GM19025 (cell line): ENCODE results near the gene PIMREG.

Experiments used
- ATAC-seq: cut with Tn5 transposase; IDR thresholded peaks from one replicate; pipeline ENCODE4 v1.9.1; 2021; ENCODE audit warnings: mild to moderate bottlenecking, low read depth, moderate library complexity; ENCODE audit not compliant: unreplicated experiment

PIMREG gene, protein sequence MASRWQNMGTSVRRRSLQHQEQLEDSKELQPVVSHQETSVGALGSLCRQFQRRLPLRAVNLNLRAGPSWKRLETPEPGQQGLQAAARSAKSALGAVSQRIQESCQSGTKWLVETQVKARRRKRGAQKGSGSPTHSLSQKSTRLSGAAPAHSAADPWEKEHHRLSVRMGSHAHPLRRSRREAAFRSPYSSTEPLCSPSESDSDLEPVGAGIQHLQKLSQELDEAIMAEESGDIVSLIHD

DNA sequence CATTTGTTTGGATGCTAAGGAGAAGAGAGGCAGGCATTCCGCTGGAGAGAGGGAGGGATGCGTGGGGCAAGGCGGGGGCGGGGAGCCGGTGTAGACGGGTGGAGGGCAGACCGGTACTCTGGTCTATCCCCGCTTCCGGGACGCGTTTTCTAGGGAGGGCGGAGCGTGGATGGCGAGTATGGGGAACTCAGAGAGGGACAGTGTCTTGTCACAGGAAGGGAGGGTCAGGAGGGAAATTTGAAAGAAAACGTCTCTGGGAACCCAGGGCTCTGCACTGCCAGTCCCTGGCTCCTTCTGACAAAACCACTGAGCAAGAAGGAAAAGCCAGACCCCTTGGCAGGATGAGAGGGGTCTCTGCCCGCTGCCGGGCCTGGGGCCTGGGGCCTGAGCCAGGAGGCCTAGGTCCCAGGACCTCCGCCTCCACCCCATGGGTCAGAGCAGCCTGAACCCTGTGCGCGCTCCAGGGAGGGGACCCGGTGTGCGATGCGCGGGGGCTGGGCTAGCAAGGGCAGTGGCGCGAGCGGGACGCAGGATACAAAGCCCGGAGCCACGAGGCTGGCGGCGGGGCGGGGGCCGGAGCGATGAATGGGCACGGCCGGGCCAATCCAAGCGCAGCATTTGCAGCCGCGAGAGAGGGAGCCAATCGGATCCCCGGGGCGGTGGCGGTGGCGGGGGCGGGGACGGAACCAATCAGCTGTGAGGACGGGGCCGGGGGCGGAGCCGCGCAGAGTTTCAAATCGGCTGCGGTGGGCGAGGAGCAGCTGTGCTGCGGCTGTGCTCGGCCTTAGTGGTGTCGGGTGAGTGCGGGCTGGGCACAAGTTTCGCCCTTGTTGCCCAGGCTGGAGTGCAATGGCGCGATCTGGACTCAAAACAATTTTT lies at the start of gene PIMREG:
Gene PIMREG (plus strand): TSS at position 764 of the 879 bp plus-strand sequence. CDS start 656 bp downstream, outside the sequence.
- ATAC-seq = peak; percentile 82

DNA sequence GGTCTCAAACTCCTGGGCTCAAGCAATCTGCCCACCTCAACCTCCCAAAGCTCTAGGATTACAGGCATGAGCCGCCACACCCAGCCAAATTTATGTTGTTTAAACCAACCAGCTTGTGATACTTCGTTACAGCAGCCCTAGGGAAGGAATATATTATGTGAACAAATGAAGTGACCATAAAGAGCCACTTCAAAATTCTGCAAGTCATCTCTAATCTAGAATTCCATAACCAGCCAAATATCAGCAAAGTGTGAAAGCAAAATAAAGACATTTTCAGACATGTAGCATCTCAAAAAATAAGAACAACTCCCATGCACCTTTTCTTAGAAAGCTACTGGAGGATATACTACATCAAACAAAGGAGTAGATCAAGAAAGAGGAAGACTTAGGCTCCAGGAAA lies 45.3 kb upstream of the PIMREG start:
- no peak for ATAC-seq

DNA sequence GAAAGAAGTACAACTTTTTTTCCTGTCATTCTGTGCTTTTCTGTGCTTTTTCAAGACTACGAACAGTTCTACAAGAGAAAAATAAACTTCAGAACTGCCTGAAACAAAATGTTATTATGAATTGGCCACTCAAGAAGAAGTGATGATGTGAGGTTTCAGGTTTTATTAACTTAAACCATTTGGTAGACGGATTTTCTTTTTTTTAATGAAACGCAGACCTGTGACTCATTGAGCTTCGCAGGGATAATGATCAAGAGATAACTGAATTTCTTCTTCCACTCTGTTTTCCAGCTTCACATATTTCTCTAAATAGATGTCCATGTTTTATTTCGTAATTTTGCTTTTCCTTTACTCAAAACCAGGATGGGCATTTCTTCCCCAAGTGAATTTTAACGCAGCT lies 42.0 kb upstream of the PIMREG start:
- no peak for ATAC-seq

DNA sequence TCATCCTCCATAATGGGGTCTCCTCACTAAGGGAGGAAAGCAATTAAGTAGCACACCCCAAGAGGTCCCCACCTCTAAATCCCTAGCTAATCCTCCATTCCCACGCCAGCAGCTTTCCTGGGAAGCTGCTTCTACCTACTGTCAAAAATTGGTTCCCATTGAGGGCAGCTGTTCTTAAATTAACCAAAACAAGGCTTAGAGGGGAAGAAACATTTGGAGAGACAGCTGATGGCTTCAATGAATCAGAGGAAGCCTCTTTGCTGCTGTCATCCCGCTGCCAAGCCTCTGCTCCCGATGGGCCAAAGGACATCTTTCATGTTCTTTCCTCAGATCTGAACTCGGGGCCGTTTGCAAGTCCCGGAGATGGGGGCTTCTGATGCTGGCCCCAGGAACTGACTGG lies 36.0 kb upstream of the PIMREG start:
- ATAC-seq = no peak

DNA sequence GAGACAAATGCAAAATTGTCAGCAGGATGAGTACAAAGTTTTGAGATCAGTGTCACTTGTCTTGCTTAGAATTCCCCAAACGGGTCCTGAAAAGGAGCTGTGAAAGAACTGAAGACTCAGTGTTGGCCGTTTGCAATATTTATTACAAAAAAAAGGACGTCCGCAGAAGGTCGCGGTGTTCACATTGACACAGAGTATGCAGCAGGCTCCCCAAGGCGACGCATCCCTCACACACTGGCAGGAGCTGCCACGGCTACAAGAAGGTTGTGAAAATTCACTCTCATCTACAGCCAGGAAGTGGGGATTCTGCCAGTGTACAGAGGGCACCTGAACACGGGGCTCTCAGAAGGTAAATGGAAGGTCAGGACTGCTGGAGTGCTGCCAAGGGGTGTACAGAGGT lies 35.5 kb upstream of the PIMREG start:
- no peak for ATAC-seq

DNA sequence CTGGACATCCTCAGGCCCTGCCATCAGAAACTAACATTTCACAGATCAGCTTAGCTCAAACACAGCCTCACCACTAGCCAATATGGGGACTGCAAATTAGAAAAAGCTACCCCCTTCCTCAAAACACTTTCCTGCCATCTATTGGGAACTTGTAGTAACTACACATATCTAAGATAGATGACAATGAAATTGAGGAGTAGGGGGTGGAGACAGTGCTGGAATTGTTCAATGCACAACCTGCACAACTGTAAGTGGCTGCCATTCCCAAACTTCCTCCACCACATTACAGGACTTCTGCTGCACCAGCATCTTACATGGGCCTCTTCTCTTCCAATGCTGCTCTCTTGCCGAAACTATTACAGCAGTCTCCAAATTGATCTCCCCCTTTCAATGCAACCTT lies 31.2 kb upstream of the PIMREG start:
- ATAC-seq = no peak

DNA sequence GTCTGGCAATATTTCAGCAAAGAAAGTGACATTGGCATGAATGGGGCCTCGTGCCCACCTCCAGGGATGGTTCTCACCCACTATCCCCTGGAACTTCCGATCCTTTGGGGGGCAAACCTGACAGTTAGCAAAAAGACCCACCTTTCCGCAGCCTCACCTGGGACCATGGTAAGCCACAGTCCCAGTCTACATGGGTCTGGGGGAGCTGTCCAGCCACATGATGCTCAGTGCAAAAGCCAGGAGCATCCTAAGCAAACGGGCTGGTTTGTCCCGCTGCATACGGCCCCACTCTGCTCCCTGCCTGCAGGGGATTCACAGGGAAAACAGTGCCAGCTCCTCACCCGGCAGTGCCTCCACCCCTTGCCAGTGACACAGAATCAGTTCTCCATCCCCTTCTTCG lies 28.6 kb upstream of the PIMREG start:
- no peak for ATAC-seq

DNA sequence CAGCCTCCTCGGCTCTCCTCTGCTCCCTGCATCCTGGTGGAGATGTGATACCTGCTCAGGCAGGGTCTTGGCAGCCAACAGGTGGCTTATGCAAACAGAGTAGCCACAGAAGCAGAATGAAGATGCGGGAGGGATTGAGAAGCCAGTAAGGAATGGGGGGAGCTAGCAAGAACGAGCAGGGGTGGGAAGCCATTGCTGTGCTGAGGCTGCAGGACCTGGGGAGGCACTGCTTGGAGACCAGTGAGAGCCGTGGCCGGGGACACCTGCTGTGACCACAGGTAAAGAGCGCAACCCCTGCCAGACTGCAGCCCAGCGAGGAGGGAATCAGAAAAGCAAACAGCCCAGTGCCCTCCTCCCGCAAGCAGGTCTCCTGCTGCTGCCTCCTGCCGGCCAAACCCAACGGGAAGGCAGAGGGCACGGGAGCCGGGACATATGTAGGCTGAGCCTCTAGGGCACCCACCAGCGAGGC lies 24.0 kb upstream of the PIMREG start:
- no peak for ATAC-seq

DNA sequence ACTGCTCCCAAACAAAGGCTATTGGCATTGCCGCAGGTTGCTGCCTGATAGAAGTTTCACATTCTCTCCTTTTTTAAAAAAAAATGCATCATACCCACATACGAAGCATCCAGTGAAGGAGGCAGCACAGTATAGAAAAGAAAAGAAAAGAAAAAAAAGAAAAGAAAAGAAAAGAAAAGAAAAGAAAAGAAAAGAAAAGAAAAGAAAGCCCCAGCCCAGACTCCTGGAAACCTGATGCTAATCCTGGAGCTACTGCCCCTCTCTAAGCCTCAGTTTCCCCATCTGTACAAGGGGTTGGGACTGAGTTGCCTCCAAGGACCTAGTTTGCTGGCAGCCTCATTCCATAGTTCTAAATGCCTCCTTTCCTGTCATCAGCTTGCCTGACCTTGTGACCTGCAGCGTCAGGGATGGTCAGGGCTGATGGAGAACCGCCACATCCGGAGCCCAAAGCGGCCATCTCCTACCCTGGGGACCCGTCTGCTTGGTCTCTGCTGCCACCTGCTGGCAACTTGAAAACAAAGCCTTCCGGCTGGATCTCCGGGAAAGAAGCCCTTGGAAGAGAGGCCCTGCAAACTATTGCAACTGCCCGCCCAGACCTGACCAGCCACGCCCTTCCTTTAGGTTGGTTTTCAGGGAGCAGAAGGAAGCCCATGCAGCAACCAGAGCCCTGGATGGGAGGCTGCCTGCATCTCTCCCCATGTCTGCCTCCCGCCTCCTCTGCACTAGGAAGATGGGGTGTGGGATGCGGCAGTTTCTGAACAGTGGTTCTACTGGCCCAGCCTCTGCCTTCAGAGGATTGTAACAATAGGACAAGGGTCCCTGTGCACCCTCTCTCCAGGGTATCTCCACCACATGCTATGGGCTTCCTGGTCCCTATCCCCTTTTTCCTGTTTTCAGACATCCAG lies 22.3 kb upstream of the PIMREG start:
- ATAC-seq = no peak

DNA sequence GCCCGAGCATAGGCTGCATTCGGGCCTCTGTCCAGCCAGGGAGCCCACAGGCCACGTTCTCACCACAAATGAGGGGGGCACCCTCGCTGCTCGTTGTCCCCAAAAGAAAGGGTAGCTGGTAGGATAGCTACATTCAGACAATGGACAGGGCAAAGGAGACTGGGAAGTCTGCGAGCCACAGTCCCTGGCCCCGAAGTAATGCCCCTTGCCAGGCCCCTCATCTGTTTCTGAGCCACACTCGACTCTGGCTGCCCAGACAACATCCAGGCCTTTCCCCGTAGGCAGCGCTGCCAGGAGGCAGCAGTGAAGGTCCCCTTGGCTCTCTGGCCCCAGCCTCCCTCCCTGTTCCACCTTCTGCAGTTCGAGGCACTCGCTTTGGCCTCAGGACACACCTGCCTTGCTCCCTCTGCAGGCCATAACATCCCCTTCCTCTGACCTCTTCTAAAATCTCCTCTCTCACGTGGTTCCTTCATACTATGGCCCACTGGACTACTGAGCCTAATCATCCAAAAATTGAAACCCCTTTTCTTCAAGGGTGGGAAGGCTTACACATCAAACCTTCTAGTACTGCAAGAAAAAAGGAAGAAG lies 21.5 kb upstream of the PIMREG start:
- no peak for ATAC-seq

DNA sequence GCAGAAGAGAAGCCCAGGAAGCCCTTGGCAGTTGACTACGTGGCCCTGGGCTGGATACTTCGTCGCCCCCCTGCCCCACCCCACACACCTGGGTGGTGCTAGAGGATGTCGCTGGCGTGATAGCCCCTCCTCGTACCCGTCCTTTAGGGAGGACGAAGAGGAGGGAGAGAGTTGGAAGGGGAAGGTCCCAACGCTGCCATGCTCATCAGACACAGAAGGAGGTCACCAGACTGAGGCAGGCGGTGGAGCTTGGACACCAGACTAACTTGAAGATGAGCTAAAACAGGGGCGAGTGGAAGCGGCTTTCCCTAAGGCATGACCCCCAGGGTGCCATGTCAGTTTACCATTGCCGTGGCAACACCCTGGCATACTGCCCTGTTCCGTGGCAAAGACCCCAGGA lies 20.3 kb upstream of the PIMREG start:
- no peak for ATAC-seq

DNA sequence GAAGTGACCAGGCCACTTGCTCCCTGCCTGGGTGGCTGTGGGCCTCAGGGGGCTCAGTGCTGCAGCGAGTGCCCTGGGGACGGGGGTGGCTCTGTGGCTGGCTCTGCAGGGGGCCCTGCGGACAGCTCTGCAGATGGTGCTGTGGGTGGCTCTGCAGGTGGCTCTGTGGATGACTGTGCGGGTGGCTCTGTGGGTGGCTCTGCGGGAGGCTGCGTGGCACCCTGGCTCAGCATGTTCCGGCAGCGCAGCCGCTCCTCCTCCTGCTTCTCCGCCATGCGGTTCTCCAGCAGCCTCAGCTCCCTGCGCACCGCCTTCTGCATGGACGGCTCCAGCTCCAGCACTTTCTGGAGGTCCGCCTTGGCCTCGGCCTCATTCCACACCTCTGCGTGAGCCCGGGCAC lies 18.8 kb upstream of the PIMREG start:
- no peak for ATAC-seq

DNA sequence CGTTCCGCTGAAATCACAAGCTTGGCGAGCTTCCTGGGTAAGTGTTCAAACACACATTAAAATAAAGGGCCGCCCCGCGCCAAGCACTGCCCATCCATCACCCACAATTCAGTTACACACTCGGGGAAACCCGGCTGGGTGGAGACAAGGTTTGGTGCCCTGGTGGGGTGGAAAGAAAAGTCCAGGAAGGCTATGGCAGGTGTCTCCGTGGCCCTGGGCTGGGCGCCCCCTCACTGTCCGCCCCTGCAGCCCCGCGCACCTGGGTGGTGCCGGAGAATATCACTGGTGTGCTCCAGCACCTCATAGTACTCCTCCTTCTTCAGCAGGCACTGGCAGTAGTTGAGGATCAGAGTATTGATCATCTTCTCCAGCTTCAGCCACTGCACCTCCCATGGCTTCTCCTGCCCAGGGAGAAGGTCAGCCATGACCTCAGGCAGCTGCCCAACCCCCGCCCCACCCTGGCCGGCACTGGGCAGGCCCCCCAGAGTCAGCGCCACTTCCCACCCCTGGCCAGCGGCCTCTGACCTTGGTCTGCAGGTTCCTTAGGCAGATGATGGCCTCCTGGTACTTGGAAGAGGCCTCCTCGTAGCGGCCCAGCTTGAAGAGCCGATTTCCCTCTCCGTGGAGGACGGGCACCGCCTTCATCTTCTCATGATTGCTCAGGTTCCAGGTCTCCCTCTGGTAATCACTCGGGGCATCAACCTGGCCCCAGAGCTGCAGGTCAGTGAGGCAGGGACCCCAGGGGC lies 17.7 kb upstream of the PIMREG start:
- no peak for ATAC-seq

DNA sequence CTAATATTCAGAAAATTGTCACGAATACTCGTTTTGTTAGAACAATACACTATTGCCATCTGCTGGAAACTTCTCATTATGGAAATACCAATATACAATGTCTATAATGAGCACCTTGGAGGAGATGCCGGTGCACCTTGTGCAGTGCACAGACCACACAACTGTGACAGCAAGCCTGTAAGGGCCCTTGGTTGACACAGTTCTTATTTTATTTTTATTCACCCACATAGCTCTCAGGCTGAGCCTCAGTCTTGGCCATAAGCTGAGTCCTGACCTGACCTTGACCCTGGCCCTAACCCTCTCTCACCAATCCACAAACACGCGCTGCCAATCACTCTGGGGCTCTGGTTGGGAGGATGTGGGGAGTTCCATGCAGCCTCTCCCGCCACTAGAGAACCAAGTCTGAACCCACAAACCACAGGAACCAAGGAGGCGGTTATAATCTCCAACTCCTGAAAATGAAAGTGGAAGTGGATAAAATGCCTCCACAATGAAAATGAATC lies 16.9 kb upstream of the PIMREG start:
- no peak for ATAC-seq

DNA sequence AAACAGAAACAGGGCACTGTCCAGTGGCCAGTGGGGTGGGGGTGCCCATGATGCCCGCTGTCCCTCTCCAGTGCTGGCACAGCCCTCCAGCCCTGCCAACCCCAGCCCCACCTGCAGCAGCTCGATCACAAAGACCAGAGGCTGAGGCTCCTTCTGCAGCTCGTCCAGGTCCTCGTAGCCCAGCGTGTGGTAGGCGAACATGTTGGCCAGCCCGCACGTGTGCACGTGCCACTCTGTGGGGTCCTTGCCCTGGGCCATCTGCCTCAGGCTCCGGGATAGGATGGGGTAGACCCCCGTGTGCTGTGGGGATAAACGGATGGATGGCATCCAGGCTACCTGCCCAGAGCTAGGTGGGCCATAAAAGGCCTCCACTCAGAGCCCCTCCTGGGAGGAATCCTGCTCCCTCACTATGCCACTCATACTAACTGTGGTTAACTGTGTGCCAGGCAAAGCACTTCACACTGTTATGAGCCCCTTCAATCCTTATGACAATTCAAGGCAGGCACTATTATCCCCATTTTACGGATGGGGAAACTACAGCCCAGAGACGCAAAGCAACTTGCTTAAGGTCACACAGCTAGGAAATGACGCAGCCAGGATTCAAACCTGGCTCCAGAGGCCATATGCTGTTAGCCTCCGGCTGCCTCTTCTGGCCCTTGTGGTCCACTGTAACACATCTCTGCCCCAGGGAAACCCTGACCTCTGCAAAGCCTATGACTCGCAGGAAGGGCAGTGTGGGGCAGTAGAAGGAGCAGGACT lies 15.9 kb upstream of the PIMREG start:
- no peak for ATAC-seq

DNA sequence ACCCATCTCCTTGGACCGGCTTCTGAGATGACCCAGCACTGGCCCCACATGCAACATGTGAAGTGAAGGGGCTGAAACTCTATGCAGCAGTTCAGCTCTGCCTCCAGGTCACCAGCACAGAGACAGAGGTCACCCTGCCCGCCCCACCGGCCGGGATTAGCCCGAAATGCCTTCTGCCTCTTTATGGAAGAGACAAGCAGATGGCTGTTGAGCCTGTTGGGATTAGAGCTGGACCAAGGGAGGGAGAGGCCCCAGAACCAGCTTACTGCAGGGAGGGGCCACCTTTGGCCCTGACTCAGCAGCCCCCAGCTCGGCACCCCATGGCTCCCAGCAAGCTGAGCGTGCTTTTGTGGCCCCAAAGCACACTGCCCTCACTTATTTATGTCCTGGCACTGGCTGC lies 15.0 kb upstream of the PIMREG start:
- ATAC-seq = no peak

DNA sequence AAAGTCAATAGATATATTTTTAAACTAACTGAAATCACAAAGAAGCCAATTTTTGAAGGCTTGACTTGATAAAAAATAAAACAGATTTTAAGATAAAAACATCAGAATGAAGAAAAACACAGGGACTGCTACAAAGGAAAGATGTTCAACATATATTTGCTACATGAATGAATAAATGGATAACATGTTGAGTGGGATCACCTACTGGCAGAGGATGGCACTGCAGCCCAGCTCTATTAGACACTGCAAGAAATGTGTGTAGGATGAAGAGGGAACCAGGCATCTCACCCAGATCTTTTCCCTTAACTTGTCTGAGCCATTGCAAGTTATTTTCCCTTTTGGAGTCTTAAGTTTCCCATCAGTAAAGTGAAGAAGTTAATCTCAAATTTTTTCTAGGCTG lies 13.5 kb upstream of the PIMREG start:
- no peak for ATAC-seq

DNA sequence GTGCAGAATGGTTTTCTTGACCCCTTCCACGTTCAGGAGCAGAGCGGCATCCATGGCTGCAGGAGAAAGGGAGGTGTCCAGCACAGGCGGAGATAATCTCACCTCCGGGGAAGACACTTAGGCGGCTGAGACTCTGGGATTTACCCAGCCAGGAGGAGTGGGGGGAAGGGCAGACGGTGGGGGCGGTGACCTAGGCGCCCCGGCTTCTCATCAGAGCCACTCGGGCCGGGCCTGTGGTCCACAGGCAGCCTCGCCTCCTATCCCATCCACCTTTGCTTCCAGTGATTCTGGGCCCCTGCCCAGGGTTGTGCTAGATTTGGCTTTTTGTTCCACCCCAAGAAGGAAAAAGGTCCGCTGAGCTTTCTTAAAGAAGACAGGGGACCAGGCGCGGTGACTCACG lies 9.2 kb upstream of the PIMREG start, which contains the start of gene AIPL1:
Gene AIPL1 (minus strand): TSS at position 71 of the 400 bp plus-strand sequence. CDS start 17 bp downstream, at position 54.
- no peak for ATAC-seq

DNA sequence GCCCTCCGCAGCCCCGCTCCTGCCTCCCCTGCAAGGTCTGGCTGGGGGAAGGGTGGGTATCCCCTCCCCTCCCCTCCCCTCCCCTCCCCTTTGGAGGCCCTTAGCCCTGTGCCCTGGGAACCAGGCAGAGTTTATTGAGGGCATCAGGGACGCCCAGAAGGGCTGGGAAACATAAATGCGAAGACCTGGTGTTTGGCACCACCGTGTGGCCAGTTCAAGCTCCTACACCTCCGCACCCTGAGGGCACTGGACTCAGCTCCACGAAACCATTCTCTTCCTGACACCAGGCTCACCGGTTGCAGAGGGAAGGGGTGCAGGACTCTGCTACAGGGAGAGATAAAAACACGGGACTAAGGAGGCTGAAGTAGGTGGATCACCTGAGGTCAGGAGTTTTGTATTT lies 8.3 kb upstream of the PIMREG start:
- ATAC-seq = no peak
